ENCODE data around the gene AMZ1.
"Not testable (repeated sequence)": the region's sequence is repeated elsewhere in the genome, so short reads cannot be mapped to it uniquely, and the experiment has no call there.

Gene AMZ1

DNA sequence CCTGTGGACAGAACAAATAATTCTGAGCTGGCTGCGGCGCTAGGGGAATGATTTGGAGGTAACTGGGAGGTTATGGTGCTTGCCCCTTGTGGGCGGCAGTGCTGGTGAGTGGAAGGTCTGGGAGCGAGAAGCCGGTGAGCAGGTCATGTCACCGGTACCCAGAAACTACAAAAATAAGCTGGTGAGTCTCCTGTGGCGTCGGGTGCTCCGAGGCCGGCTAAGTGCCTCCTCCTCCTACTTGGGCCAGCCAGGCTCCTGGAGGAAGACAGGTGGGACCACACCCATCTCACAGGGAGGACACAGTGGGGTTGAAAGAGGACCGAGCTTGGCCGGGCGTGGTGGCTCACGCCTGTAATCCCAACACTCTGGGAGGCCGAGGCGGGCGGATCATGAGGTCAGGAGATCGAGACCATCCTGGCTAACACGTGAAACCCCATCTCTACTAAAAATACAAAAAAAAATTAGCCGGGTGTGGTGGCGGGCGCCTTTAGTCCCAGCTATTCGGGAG is 4.0 kb downstream of the AMZ1 start:
- DNase-seq (ENCODE audit: low read depth), result not testable (repeated sequence)

DNA sequence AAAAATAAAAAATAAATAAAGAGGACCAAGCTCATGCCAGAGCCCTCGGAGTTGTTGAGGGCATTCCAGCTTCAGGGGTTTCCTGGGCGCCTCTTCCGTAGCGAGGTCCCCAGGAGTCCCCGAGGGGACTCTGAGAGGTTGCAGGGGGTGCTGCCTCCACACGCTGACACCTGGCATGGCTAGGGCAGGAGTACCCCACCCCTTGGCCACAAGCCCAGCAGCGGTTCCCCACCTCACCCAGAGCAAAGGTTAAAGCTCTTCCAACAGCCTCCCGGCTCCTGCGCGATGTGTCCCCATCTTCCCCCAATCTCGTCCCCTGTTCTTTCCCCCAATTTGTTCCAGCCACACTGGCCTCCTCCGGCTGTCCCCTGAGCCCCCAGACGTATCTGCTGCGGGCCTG is 4.5 kb downstream of the AMZ1 start:
- DNase-seq (ENCODE audit: low read depth), result no peak

DNA sequence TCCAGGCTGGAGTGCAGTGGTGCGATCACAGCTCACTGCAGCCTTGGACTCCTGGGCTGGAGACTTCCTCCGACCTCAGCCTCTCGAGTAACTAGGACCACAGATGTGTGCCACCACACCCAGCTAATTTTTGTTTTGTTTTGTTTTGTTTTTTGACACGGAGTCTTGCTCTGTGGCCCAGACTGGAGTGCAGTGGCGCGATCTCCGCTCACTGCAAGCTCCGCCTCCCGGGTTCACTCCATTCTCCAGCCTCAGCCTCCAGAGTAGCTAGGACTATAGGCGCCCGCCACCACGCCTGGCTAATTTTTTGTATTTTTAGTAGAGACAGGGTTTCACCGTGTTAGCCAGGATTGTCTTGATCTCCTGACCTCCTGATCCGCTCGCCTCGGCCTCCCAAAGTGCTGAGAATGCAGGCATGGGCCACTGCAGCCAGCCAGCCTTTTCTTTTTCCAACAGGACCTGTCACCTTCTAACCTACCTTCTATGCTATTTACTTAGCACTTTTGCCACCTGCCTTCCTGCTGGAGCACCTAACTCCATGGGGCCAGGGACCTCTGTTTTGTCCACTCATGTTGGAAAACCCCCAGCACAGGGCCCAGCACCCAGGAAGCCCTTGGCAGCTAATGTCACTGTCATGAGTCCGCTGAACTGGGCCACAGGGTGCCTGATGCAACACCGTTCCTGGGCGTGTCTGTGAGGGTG is 5.6 kb downstream of the AMZ1 start:
- DNase-seq (ENCODE audit: low read depth), result not testable (repeated sequence)

DNA sequence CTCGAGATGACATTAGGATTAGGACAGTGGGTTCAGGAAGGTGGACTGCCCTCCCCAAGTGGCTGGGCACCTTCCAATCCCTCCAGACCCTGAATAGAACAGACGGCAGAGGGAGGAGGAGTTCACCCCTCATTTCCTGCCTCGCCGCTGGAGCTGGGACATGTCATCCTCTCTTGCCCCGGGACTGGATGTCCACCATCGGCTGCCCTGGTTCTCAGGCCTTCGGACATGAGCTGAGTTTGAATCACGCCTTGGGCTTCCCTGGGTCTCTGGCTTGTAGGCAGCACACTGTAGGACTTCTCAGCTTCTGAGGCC is 6.1 kb downstream of the AMZ1 start:
- not testable (repeated sequence) for DNase-seq (ENCODE audit: low read depth)

DNA sequence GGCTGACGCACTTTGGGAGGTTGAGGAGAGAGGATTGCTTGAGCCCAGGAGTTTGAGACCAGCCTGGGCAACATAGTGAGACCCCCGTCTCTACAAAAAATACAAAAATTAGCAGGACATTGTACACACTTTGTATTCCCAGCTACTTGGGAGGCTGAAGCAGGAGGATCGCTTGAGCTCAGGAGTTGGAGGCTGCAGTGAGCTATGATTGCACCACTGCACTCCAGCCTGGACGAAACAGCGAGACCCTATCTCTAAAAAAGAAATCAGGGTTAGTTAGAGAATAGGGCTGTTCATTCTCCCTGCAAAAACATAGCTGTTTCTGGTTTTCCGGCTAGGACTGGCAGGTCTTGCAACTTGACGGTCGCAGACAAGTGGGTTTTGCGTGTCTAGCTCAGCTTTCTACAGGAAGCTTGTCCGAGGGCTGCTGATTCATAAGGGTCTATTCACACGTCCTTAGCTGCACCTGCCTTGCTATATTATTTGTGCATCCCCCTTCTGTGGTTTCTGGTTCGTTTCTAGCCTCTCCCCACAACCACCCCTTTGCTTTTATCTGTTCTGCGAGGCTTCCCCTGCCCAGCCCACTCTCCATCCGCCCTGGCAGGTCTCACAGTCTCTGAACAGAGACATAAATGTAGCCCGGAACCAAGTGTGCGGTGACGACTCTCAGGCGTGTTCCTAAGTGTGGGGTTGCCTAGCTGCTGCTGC is 10.7 kb downstream of the AMZ1 start:
- DNase-seq (ENCODE audit: low read depth), result no peak

DNA sequence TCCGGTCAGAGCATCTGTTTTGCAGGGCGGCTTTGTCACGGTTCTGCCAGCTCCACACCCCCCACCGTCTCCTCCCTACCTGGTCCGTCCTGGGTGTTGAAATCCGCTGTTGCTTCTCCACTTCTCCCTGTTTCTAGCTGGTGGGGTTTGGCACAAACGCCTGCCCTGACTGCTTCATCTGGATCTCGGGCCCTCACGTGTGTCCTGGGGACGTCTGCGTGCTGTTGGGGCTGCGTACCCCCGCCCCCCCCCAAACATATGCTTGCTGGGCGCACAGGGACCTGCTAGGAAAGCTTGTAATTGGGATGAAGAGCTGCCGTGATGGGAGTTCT is 11.3 kb downstream of the AMZ1 start:
- no peak for DNase-seq (ENCODE audit: low read depth)

DNA sequence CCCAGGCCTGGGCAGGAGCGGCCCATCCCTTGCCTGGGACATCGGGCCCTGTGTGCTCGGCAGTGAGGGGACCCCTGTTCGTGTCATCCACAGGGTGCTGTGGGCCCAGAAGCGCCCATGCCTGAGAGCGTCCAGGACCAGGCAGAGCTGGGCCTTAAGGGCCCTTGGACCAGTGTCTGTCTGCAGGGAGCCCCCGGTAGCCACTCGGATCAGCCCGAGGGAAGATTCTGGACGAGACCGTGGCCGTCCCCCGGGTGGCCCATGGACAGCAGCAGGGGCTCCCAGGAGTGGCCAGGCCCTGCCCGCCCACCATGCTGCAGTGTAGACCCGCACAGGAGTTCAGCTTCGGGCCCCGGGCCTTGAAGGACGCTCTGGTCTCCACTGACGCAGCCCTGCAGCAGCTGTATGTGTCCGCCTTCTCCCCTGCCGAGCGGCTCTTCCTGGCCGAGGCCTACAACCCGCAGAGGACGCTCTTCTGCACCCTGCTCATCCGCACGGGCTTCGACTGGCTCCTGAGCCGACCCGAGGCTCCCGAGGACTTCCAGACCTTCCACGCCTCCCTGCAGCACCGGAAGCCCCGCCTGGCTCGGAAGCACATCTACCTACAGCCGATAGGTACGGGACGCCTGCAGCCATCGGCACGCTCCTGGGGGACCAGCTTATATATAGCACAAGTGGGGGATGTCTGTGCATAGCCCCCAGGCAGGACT is 12.3 kb downstream of the AMZ1 start:
- no peak for DNase-seq (ENCODE audit: low read depth)

DNA sequence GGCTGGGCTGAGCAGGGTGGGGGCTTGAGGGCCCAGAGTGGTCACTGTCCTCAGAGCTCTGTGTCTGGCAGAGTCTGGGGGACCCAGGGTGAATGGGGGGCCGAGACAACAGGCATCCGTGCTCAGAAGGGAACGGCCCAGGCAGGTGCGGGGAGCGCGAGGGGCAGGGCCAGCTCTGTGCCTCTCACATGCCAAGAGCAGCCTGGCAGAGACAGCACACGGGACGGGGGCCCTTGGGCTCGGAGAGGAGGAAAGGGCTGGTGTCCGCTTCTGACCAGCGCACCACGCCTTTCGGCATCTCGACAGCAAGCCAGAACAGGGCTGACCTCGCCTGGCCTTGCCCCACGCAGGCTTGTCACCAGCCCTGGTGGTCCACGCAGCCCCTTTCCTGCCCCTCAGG is 13.4 kb downstream of the AMZ1 start:
- DNase-seq (ENCODE audit: low read depth), result no peak

DNA sequence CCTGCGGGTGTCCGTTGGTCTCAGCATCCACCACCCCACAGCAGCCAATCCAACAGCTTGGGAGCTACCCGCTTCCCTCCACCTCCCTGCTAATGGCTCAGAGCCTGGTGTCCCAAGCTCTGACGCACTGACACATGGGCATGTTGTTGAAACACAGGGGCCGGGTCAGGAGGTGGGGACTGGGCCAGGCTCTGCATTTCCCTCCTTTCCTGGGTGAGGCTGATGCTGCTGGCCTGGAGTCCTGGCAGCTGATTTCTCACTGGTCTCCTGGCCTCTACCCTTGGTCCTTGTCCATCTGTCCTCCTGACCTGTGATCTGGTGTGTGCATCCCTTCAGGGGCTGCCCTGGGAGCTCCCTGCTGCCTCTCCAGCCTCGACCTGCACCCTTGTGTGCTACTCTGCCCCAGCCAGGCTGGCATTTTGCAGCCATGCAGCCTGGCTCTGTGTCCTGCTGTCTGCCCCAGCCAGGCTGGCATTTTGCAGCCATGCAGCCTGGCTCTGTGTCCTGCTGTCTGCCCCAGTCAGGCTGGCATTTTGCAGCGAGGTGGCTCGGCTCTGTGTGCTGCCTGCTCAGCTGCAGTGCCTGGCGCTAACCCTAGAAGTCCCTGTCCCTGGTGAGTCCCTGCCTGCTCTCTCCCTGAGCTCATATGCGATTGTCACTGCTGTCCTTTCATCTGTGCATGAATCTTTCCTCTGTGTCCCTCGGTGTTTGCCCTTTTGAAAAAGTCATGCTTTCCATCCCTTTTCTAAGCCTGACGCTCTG is 14.0 kb downstream of the AMZ1 start:
- no peak for DNase-seq (ENCODE audit: low read depth)

DNA sequence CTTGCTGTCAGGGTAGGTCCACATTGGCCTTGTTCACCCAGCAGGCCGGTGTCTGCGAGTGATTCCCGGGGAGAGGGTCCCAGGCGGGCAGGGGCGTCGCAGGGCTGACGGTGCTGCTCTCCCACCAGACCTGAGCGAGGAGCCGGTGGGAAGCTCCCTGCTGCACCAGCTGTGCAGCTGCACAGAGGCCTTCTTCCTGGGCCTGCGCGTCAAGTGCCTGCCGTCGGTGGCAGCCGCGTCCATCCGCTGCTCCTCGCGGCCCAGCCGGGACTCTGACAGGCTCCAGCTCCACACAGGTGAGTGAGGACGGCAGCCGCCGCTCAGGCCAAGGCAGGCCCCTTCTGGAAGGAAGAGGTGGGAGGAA is 14.6 kb downstream of the AMZ1 start:
- no peak for DNase-seq (ENCODE audit: low read depth)

DNA sequence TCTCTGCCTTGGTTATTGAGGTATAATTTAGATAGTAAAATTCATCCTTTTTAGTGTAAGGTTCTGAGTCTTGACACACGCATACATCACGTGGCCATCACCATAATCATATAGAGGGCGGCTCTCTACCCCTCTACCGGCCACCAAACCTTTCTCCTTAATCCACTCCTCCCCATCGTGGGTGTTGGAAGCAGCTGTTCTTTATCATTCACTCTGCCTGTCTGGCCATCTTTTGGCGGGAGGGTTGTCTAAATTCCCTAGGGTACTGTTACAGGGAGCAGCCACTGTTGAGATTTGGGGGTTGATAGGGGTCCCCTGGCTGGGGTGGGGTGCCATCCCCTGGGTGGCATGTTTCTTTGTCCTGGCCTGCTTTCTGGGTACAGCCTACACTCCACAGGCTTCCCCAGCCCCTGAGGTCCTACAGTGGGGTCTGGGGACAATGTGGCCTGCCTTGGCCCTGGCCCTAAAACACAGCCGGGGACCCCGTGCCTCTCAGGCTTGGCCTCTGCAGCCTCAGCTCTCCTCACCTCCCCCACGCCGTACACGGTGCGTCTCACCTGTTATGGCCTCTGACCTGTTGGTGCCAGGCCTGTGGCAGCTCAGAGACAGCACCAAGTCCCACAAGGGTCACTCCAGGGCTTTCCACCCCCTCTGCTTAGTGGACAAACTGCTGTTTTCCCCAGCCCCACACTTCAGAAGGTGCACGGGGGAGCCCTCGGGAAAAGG is 17.5 kb downstream of the AMZ1 start:
- DNase-seq (ENCODE audit: low read depth), result no peak

DNA sequence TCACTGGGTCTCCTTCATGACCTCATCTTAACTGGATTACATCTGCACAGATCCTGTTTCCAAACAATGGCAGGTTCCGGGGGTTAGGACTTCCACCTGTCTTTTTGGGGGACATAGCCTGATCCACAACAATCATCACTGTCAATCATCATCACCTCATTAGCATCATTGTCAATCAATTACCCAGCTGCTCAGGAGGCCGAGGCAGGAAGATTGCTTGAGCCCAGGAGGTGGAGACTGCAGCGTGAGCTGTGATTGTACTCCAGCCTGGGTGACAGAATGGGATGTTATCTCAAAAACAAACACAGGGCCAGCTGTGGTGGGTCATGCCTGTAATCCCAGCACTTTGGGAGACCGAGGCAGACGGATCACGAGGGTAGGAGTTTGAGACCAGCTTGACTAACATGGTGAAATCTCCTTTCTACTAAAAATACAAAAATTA is 18.7 kb downstream of the AMZ1 start:
- DNase-seq (ENCODE audit: low read depth), result no peak

DNA sequence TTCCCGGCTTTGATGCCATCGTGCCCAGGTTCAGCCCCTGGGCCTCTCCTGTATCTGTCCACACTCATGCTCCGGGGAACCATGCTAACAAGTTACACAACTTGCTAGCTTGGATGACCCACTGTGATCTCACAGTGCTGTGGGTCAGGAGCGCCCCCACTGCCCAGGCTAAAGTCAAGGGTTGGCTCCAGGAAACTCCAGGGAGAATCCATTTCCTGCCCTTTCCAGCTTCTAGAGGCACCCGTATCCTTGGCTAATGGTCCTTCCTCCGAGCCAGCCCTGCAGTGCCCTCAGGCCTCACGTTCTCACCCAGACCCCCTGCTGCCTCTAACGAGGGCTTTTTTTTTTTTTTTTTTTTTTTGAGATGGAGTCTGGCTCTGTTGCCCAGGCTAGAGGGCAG is 19.5 kb downstream of the AMZ1 start:
- no peak for DNase-seq (ENCODE audit: low read depth)

DNA sequence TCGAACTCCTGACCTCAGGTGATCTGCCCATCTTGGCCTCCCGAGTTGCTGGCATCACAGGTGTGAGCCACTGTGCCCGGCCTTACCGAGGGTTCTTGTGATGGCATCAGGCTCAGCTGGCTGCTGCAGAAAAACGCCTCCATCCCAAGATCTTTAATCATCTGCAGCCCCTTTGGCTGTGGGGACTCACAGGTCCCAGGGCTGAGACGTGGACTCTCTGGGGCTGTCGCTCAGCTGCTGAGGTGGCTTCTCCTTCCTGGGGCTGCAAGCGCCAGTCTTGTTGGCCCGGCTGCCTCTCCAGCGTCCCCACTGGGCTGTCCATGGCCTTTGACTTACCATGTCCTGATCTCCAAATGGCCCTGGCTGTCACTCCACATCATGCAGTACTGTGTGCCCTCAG is 20.0 kb downstream of the AMZ1 start:
- DNase-seq (ENCODE audit: low read depth), result no peak

DNA sequence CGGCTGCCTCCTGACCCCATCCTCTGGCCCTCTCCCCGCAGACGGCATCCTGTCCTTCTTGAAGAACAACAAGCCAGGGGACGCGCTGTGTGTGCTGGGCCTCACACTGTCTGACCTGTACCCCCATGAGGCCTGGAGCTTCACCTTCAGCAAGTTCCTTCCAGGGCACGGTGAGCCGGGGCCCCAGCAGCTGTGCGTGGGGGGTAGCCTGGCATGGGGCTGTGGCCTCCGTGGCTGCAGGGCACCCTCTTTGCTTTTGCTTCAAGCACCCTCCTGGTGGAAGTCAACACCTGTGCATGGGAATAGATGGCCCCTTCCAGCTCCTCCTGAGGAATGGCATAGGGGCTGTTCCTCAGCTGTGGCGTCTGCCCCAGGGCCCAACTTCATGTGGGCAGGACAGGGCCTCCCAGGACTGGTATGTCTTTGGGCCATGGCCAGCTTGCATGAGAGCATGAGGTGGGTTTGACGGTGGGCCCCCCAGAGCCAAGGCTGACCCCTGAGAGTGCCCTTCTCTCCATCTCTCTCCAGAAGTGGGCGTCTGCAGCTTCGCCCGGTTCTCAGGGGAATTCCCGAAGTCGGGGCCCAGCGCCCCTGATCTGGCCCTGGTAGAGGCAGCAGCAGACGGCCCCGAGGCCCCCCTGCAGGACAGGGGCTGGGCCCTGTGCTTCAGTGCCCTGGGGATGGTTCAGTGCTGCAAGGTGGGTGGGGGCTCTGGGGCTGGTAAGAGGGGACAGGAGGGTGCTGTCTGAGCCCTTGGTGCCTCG is 20.7 kb downstream of the AMZ1 start:
- DNase-seq (ENCODE audit: low read depth), result no peak

DNA sequence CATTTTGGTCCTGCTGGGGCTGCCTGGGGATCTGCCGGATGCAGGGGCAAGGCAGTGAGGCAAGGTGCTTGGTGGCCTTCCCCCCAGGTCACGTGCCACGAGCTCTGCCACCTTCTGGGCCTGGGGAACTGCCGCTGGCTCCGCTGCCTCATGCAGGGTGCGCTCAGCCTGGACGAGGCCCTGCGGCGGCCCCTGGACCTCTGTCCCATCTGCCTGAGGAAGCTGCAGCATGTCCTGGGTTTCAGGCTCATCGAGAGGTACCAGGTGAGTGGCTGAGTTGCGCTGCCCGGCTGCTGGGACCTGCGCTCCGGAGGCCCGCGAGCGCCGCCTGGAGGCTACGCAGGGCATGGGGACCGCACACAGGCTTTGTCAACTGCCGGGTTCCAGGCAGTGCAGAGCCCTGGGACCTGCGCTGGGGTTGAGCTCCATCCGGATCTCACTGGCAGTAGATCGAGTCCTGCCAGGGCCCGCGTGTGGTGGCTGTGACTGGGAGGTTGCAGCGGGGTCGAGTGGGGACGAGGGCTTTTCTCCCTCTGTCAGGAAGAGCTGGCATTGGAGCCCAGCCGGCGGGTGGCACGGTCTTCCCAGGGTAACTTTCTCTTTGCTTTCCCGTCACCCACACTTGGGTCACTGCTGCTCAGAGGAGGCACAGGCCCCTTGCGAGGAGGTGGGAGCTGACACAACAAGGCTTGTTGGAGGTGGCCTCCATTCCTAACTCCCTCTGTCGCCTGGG is 21.7 kb downstream of the AMZ1 start:
- DNase-seq (ENCODE audit: low read depth), result no peak

DNA sequence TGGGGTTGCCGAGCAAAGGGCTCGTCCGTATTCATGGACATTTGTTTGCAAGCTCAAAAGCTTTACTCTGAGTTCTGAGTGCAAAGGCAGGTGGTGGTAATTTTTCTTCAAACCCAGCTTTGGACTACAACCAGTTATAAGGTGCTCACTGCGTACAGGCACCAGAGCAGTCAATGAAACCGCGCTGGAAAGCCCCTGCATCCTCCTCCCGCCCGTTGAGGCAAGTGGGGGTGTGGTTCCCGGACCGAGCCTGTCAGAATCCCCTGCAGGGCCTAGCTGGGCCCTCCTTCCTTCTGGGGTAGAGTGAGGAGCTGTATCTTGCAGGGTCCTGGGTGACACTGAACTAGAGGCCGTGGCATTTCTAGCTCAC is 22.3 kb downstream of the AMZ1 start:
- no peak for DNase-seq (ENCODE audit: low read depth)

DNA sequence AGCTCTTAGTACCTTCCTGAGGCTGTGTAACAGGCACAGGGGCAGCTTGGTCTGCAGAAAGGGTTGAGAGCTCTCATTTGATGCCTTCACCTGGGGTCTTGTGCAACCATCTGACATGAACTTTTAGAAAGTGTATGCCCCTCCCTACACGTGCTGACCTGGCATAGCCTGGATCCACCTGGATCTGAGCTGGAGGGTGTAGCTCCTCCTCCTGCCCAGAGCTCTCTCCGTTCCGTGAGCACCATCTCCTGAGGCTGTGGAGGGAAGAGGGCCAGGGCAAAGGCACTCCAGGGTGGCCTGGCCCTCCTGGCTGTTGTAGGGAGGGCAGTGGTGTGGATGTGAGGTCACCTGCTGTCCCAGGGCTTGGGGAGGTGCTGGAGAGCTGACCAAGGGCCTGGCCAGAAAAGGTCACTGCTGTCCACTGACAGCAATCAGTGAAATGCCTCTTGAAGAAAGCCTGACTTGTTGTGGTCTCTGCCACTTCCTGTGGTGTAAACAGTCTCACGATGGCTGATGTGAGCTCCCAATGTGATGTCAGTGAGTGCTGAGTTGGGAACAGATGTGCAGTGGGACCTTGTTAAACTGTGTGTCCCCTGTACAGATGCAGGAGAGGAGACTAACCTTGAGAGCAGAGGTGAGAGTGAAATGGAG is 23.0 kb downstream of the AMZ1 start:
- no peak for DNase-seq (ENCODE audit: low read depth)

DNA sequence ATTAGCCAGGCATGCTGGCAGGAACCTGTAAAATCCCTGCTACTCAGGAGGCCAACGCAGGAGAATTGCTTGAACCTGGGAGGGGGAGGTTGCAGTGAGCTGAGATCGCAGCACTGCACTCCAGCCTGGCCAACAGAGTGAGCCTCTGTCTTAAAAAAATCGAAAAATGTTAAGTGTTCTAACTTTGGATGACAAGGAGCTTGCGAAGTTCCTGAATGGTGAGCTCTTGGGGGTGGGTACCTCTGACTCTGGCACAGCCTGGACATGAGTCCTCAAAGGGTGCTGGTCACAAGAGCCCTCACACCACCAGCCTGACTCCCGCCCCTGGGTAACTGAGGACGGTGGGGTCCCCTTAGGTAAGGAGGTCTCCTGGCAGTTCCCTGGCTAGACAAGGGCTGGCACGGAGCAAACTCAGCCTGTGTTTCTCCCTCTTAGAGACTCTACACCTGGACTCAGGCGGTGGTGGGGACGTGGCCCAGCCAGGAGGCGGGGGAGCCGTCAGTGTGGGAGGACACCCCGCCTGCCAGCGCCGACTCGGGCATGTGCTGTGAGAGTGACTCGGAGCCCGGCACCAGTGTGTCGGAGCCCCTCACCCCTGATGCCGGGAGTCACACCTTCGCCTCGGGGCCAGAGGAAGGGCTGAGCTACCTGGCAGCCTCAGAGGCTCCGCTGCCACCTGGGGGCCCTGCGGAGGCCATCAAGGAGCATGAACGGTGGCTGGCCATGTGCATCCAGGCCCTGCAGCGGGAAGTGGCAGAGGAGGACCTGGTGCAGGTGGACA is 24.1 kb downstream of the AMZ1 start:
- DNase-seq (ENCODE audit: low read depth), result no peak

Measured in fibroblast of the conjunctiva (primary cell).